Astrocyte (in vitro differentiated cells and primary cell): Measurements from ENCODE around the gene ENO2.

Experiments used
- CTCF ChIP-seq: IDR thresholded peaks from 2 replicates; pipeline ENCODE4 v1.5.1; 2011; ENCODE audit warnings: low read depth, mild to moderate bottlenecking, inconsistent platforms, low read length, moderate library complexity; ENCODE audit not compliant: insufficient read depth
- EZH2 ChIP-seq: IDR thresholded peaks from 2 replicates; pipeline ENCODE4 v1.6.1; 2012; ENCODE audit warnings: mild to moderate bottlenecking, low read length, inconsistent platforms; ENCODE audit not compliant: insufficient read depth

- no peak for TF ChIP-seq CTCF
- TF ChIP-seq EZH2, result no peak
Measured at GRCh38 chr12:6934110-6934509, 19.7 kb downstream of the ENO2 start.
